Nephron (organoid): ENCODE results near the gene MAP4K3.

Experiments
- H3K27ac Mint-ChIP-seq, 3 experiments: 2 replicates each; pipeline ENCODE4 v1.8.0; 2020; ENCODE audit warnings: mixed read lengths in 3 of 3, mild to moderate bottlenecking in 2 of 3, moderate library complexity in 1 of 3
- H3K27me3 Mint-ChIP-seq: 2 replicates; pipeline ENCODE4 v1.8.0; 2021; ENCODE audit warnings: low read depth, mild to moderate bottlenecking, moderate library complexity, mixed read lengths
- H3K36me3 Mint-ChIP-seq: 2 replicates; pipeline ENCODE4 v1.8.0; 2020; ENCODE audit warnings: low read depth, mixed read lengths
- H3K4me1 Mint-ChIP-seq: 2 replicates; pipeline ENCODE4 v1.8.0; 2020; ENCODE audit warnings: mixed read lengths
- H3K4me3 Mint-ChIP-seq, 3 experiments: 2 replicates each; pipeline ENCODE4 v1.8.0; 2020; ENCODE audit warnings: mild to moderate bottlenecking in 3 of 3, mixed read lengths in 3 of 3, moderate library complexity in 2 of 3
- H3K9me3 Mint-ChIP-seq: 2 replicates; pipeline ENCODE4 v1.8.0; 2020; ENCODE audit warnings: mixed read lengths
- TF ChIP-seq, protein P1 (sequence below), 3 experiments: fragments of 200-600 bp; sonication (generic); IDR thresholded peaks; one replicate each; pipeline ENCODE4 v1.5.0; 2021; ENCODE audit warnings: antibody characterized with exemption in 3 of 3; ENCODE audit not compliant: unreplicated experiment in 3 of 3

The MAP4K3 gene

DNA sequence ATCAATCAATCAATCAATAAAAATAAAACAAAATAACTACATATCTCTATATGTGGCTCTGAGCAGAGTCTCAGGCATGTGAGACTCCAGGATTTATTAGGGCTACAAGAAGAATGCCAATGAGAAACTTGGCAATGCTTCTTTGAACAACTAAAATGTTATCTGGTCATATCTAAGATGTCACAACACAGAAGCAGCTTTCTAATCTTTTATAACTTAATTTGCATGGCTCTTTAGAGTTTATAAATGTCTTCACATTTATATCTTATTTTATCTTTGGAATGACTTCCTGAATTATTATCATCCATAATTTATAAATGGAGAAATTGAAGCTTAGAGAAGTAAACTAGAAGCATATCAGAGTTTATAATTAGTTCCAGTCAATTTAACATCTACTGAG, 14.9 kb upstream of the MAP4K3 start:
- peaks cover 12% of the 10 kb centered on the region for H3K36me3 Mint-ChIP-seq
- H3K4me3 Mint-ChIP-seq: no peak overlapping the region
- no peak overlapping the region for H3K27ac Mint-ChIP-seq
- TF ChIP-seq, protein P1, sequence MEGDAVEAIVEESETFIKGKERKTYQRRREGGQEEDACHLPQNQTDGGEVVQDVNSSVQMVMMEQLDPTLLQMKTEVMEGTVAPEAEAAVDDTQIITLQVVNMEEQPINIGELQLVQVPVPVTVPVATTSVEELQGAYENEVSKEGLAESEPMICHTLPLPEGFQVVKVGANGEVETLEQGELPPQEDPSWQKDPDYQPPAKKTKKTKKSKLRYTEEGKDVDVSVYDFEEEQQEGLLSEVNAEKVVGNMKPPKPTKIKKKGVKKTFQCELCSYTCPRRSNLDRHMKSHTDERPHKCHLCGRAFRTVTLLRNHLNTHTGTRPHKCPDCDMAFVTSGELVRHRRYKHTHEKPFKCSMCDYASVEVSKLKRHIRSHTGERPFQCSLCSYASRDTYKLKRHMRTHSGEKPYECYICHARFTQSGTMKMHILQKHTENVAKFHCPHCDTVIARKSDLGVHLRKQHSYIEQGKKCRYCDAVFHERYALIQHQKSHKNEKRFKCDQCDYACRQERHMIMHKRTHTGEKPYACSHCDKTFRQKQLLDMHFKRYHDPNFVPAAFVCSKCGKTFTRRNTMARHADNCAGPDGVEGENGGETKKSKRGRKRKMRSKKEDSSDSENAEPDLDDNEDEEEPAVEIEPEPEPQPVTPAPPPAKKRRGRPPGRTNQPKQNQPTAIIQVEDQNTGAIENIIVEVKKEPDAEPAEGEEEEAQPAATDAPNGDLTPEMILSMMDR (IDR thresholded peaks at IDR 0.05; ENCODE audit: unreplicated experiment in 3 of 3): no peak
- H3K27me3 Mint-ChIP-seq: no peaks in the 10 kb centered on the region
- no peaks in the 10 kb centered on the region for H3K9me3 Mint-ChIP-seq
- H3K4me1 Mint-ChIP-seq: no peaks in the 10 kb centered on the region

GRCh38 chr2:39448169-39448502, 11.1 kb upstream of the MAP4K3 start:
- Mint-ChIP-seq H3K4me3 (no peak overlapping the region), H3K36me3 (no peaks in the 10 kb centered on the region), H3K9me3 (no peaks in the 10 kb centered on the region), H3K27ac (no peak overlapping the region), H3K27me3 (no peaks in the 10 kb centered on the region), H3K4me1 (no peaks in the 10 kb centered on the region)
- TF ChIP-seq, protein P1 (IDR thresholded peaks at IDR 0.05; ENCODE audit: unreplicated experiment in 3 of 3): no peak

- Mint-ChIP-seq H3K36me3 (peaks cover under 1% of the 10 kb centered on the region), H3K9me3 (peaks cover 2% of the 10 kb centered on the region), H3K4me3 (no peak overlapping the region), H3K27me3 (no peaks in the 10 kb centered on the region), H3K27ac (no peak overlapping the region), H3K4me1 (no peaks in the 10 kb centered on the region)
- TF ChIP-seq, protein P1 (IDR thresholded peaks at IDR 0.05; ENCODE audit: unreplicated experiment in 3 of 3): no peak
Measured at GRCh38 chr2:39447266-39448168, 10.4 kb upstream of the MAP4K3 start.

GRCh38 chr2:39445934-39446333, 8.8 kb upstream of the MAP4K3 start:
- H3K4me3 Mint-ChIP-seq: no peak overlapping the region
- peaks cover 4% of the 10 kb centered on the region for H3K36me3 Mint-ChIP-seq
- H3K27me3 Mint-ChIP-seq: no peaks in the 10 kb centered on the region
- H3K9me3 Mint-ChIP-seq: peaks cover 5% of the 10 kb centered on the region
- TF ChIP-seq, protein P1 (IDR thresholded peaks at IDR 0.05; ENCODE audit: unreplicated experiment in 3 of 3): no peak
- H3K27ac Mint-ChIP-seq: no peak overlapping the region
- H3K4me1 Mint-ChIP-seq: peaks cover under 1% of the 10 kb centered on the region

GRCh38 chr2:39443009-39443408, 5.9 kb upstream of the MAP4K3 start:
- TF ChIP-seq, protein P1 (IDR thresholded peaks at IDR 0.05; ENCODE audit: unreplicated experiment in 3 of 3): no peak
- no peaks in the 10 kb centered on the region for H3K27me3 Mint-ChIP-seq
- peaks cover 10% of the 10 kb centered on the region for H3K4me1 Mint-ChIP-seq
- peaks cover 5% of the 10 kb centered on the region for H3K9me3 Mint-ChIP-seq
- no peak overlapping the region for H3K4me3 Mint-ChIP-seq
- no peak overlapping the region for H3K27ac Mint-ChIP-seq
- H3K36me3 Mint-ChIP-seq: peaks cover 4% of the 10 kb centered on the region
